DOHH2 (cell line): ENCODE results near the gene RANGAP1.

ENCODE experiments used
- CTCF ChIP-seq: fragments of 200-600 bp; sonication (generic); IDR thresholded peaks from one replicate; pipeline ENCODE4 v1.5.1; 2014; ENCODE audit warnings: antibody characterized with exemption, mild to moderate bottlenecking, low read depth, low read length; ENCODE audit not compliant: poor library complexity, severe bottlenecking
- EZH2phosphoT487 ChIP-seq: fragments of 200-600 bp; sonication (generic); IDR thresholded peaks from 2 replicates; pipeline ENCODE4 v1.6.1; 2017; ENCODE audit warnings: borderline replicate concordance, mild to moderate bottlenecking, antibody characterized with exemption, low read length, moderate library complexity, mixed read lengths

- TF ChIP-seq CTCF (no peak), EZH2phosphoT487 (no peak)
These were observed 3.7 kb upstream of the RANGAP1 start for GRCh38 chr22:41289671-41290070.
